HepG2 (cell line): ENCODE measurements around the gene ASXL1. TPM values are rescaled to one million over a fixed set of nuclear protein-coding genes. Genes with fewer than 3 reads are reported as not detected.

Experiments used
- CCAR2 ChIP-seq: fragments of 200-400 bp; formaldehyde crosslinking; optimal IDR thresholded peaks from 2 replicates; pipeline ENCODE3; 2018; ENCODE audit warnings: low read depth, mild to moderate bottlenecking, low read length, moderate library complexity
- CEBPG ChIP-seq: IDR thresholded peaks from 2 replicates; pipeline ENCODE4 v1.6.1; 2016
- GMEB1 ChIP-seq: sonication (generic); formaldehyde crosslinking; IDR thresholded peaks from 2 replicates; pipeline ENCODE4 v1.5.1; 2020; ENCODE audit warnings: missing genetic modification reagents, mild to moderate bottlenecking, borderline replicate concordance
- HES4 ChIP-seq: sonication (generic); formaldehyde crosslinking; IDR thresholded peaks from 2 replicates; pipeline ENCODE4 v1.9.0; 2021; ENCODE audit warnings: mild to moderate bottlenecking, missing genetic modification reagents, borderline replicate concordance
- NRL ChIP-seq: sonication (generic); formaldehyde crosslinking; IDR thresholded peaks from 2 replicates; pipeline ENCODE4 v1.5.0; 2020; ENCODE audit warnings: missing genetic modification reagents, mild to moderate bottlenecking, moderate library complexity, borderline replicate concordance
- PHF8 ChIP-seq: sonication (generic); formaldehyde crosslinking; IDR thresholded peaks from 2 replicates; pipeline ENCODE4 v1.5.0; 2020; ENCODE audit warnings: missing genetic modification reagents
- SIN3A ChIP-seq: IDR thresholded peaks from 2 replicates; pipeline ENCODE4 v1.6.1; 2011; ENCODE audit warnings: low read depth, mild to moderate bottlenecking, control low read depth, low read length, borderline replicate concordance
- ZBTB37 ChIP-seq: sonication (generic); formaldehyde crosslinking; IDR thresholded peaks from 2 replicates; pipeline ENCODE4 v1.4.0; 2020; ENCODE audit warnings: mild to moderate bottlenecking, missing genetic modification reagents
- polyA plus RNA-seq, 8 experiments: library from polyadenylated mRNA; depleted of rRNA in 3 of 8; stranded (reverse) in 7 of 8; unstranded in 1 of 8; fragments of >200 nt; fragmentation: Illumina TruSeq in 4 of 8; extraction: Trizol in 4 of 8; gene quantifications; 2 replicates each; pipeline versions ENCODE4 v1.2.1 to v1.2.3, GENCODE V29; 2011 to 2016; ENCODE audit warnings: low read depth in 4 of 8, missing spikeins in 1 of 8, mixed read lengths in 1 of 8; ENCODE audit not compliant: insufficient read depth in 1 of 8
- total RNA-seq, 5 experiments: library from RNA; depleted of rRNA; stranded (reverse); fragments of >200 nt; fragmentation: Illumina TruSeq; extraction: Trizol; gene quantifications; 2 replicates each; pipeline ENCODE4 v1.2.3, GENCODE V29; 2016; ENCODE audit warnings: low read depth in 1 of 5

The ASXL1 gene
- total and polyA plus RNA-seq, 2 of the 13 experiments (the other 11 are each of a cell fraction or from before 2014, with no cell fraction given): 62.1 to 74.8 TPM

DNA sequence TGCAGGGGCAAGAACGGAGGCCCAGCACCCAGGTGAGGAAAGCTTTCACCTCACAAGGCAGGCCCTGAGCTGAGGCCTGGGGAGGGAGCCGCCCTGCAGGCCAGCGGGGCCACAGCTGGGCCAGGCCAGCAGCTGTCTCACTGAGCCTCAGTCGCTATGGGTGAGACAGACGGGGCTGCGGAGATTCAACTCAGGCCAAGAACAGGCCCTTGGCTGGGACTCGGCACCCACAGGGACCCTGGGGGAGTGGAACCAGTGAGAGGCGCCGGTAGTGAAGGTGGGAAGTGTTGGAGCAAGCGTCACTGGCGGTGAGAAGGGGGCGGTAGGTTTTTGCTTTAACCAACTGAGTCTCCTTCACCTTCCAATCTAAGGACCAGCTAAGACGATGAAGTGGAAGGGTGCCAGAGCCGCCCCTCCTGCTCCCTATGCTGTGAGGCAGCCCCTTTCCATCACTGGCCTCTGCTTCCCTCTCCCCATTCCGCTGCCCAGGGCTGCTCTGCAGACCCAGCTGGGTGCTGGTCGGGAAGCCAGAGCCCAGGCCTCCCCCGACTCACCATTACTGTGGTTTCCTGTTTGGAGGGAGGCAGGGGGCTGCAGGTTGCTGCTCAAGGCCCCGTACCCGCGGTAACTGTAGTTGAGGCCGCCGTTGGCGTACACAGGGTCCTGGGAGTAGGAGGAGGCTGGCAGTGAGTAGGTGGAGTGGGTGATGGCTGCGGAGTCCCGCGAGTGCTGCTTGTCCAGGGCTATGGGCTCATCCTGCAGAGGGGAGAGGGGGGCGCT is 93.7 kb downstream of the ASXL1 start (continued):
- TF ChIP-seq GMEB1 (CRISPR knock-in tag) (no peak), NRL (CRISPR knock-in tag) (0 out of 2 replicates have a peak, but pooled peaks have one; percentile 56), SIN3A (no peak), PHF8 (CRISPR knock-in tag) (peak; percentile 16; the same call in 1 of the 2 replicates), CCAR2 (no peak), ZBTB37 (CRISPR knock-in tag) (no peak), HES4 (CRISPR knock-in tag) (no peak), CEBPG (CRISPR knock-in tag) (no peak)
- TF ChIP-seq, all 625 proteins: peak for 21
